ENCODE results near the gene SLC15A4. TPM values are rescaled to one million over a fixed set of nuclear protein-coding genes. Genes with fewer than 3 reads are reported as not detected.
"Not testable (repeated sequence)": the region's sequence is repeated elsewhere in the genome, so short reads cannot be mapped to it uniquely, and the experiment has no call there.

The SLC15A4 gene
- total RNA-seq, 1 experiment from 2014 or later = 20.6 TPM

GRCh38 chr12:128840862-128841468 is 17.2 kb upstream of the SLC15A4 start (continued):
- TF ChIP-seq FOSL1 (IDR thresholded peaks at IDR 0.05; ENCODE audit: low read depth) (no peak), ZFX (IDR thresholded peaks at IDR 0.05) (no peak), CBX3 (IDR thresholded peaks at IDR 0.05; ENCODE audit: low read depth) (no peak), RAD21 (IDR thresholded peaks at IDR 0.05; ENCODE audit: low read depth) (no peak), REST (IDR thresholded peaks at IDR 0.05; ENCODE audit: low read depth) (no peak), MAX (IDR thresholded peaks at IDR 0.05) (no peak)

GRCh38 chr12:128839885-128840284 is 16.1 kb upstream of the SLC15A4 start:
- H3K27ac ChIP-seq (ENCODE audit: low read depth, low read length); BruUV-seq (replicated peaks); H3K4me3 ChIP-seq (replicated peaks in 1 of 2; ENCODE audit: low read depth in 1 of 2, low read length in 2 of 2); H4K20me1 ChIP-seq (ENCODE audit: insufficient read depth); H3K36me3 ChIP-seq (ENCODE audit: control insufficient read depth in 1 of 2, insufficient read depth in 2 of 2, low read length in 2 of 2); H3K79me2 ChIP-seq (ENCODE audit: insufficient read depth, low read length); CTCF ChIA-PET; H3K9ac ChIP-seq (ENCODE audit: low read length); DNase-seq (ENCODE audit: low read depth, low spot score); H3K4me1 ChIP-seq (ENCODE audit: control insufficient read depth in 1 of 2, insufficient read depth in 2 of 2, low read length in 2 of 2); intact Hi-C loops (cut with micrococcal nuclease); H3K4me2 ChIP-seq (ENCODE audit: low read length); H3K9me2 ChIP-seq (ENCODE audit: insufficient read depth); H3K9me3 ChIP-seq (ENCODE audit: control insufficient read depth in 1 of 2, insufficient read depth in 1 of 2, low read depth in 1 of 2, low read length in 2 of 2); POLR2A ChIA-PET; RAD21 ChIA-PET (ENCODE audit: low non-redundant PET in 1 of 2, low total read pairs in 2 of 2, uncharacterized antibody in 2 of 2, unreplicated experiment in 2 of 2); H2AFZ ChIP-seq (ENCODE audit: low read depth, low read length, poor library complexity, severe bottlenecking); ATAC-seq: not testable (repeated sequence)
- H3K27me3 ChIP-seq (ENCODE audit: insufficient read depth, low read length) = 0 out of 2 replicates have a peak, but pooled peaks cover 16% of the 10 kb centered on the region
